ENCODE measurements around the gene ELP1. TPM values are rescaled to one million over a fixed set of nuclear protein-coding genes. Genes with fewer than 3 reads are reported as not detected.

ELP1 gene
- total and polyA plus RNA-seq, 2 experiments from 2014 or later = 9.1 to 46.3 TPM

DNA sequence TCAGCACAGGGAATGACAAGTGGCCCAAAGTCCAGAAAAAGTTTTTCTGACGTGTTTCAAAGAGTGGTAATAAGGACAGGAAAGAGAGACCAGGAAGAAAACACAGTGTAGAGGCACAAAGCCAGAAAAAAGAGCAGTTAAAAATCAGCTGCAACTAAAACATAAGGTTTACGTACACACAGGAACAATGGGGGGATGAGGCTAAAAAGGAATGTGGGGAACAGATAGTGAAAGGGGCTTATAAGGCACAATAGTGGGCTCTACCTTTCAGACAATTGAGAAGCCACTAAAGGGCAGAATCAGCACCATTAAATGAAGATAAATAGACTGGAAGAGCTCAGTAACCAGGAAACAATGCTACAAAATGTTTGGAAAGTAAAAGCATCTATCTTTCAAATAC, 5.5 kb downstream of the ELP1 start (continued):
- TF ChIP-seq, protein P1, sequence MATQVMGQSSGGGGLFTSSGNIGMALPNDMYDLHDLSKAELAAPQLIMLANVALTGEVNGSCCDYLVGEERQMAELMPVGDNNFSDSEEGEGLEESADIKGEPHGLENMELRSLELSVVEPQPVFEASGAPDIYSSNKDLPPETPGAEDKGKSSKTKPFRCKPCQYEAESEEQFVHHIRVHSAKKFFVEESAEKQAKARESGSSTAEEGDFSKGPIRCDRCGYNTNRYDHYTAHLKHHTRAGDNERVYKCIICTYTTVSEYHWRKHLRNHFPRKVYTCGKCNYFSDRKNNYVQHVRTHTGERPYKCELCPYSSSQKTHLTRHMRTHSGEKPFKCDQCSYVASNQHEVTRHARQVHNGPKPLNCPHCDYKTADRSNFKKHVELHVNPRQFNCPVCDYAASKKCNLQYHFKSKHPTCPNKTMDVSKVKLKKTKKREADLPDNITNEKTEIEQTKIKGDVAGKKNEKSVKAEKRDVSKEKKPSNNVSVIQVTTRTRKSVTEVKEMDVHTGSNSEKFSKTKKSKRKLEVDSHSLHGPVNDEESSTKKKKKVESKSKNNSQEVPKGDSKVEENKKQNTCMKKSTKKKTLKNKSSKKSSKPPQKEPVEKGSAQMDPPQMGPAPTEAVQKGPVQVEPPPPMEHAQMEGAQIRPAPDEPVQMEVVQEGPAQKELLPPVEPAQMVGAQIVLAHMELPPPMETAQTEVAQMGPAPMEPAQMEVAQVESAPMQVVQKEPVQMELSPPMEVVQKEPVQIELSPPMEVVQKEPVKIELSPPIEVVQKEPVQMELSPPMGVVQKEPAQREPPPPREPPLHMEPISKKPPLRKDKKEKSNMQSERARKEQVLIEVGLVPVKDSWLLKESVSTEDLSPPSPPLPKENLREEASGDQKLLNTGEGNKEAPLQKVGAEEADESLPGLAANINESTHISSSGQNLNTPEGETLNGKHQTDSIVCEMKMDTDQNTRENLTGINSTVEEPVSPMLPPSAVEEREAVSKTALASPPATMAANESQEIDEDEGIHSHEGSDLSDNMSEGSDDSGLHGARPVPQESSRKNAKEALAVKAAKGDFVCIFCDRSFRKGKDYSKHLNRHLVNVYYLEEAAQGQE (IDR thresholded peaks at IDR 0.05; ENCODE audit: unreplicated experiment) = no peak
- TF ChIP-seq, protein P2, sequence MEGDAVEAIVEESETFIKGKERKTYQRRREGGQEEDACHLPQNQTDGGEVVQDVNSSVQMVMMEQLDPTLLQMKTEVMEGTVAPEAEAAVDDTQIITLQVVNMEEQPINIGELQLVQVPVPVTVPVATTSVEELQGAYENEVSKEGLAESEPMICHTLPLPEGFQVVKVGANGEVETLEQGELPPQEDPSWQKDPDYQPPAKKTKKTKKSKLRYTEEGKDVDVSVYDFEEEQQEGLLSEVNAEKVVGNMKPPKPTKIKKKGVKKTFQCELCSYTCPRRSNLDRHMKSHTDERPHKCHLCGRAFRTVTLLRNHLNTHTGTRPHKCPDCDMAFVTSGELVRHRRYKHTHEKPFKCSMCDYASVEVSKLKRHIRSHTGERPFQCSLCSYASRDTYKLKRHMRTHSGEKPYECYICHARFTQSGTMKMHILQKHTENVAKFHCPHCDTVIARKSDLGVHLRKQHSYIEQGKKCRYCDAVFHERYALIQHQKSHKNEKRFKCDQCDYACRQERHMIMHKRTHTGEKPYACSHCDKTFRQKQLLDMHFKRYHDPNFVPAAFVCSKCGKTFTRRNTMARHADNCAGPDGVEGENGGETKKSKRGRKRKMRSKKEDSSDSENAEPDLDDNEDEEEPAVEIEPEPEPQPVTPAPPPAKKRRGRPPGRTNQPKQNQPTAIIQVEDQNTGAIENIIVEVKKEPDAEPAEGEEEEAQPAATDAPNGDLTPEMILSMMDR (conservative IDR thresholded peaks at IDR 0.05; ENCODE audit: low read depth in 2 of 2) = no peak
- TF ChIP-seq CREB1 (CRISPR knock-in tag; IDR thresholded peaks at IDR 0.05; ENCODE audit: low read depth) = no peak
- TF ChIP-seq ZNF114 (CRISPR knock-in tag; IDR thresholded peaks at IDR 0.05) = no peak
- TF ChIP-seq STAT1 (IDR thresholded peaks at IDR 0.05; ENCODE audit: unreplicated experiment) = no peak

DNA sequence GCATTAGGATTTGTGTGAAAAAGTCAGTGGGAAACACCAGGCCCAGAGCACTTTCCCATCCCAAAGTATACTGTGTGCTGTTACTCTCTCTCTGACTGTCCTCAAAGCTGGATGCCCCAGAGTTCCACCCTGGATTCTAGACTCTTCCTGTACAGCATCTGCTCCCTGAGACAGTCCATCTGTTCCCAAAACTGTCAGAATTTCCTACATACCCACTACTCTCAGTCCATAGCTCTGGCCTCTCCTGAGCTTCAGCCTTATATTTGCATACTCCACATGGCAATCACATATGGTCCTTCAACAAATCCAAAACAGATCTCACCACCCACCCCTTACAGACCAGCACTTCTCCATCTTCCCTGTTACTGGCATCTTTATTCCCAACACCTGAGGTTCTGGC, 9.5 kb downstream of the ELP1 start:
- Mint-ChIP-seq H3K4me3 (no peak overlapping the region), H3K36me3 (ENCODE audit: low read depth) (peaks cover 39% of the 10 kb centered on the region), H3K4me1 (no peaks in the 10 kb centered on the region), H3K27me3 (ENCODE audit: insufficient read depth, low read depth, poor library complexity) (peaks cover 1% of the 10 kb centered on the region), H3K9me3 (no peaks in the 10 kb centered on the region), H3K27ac (no peak overlapping the region)
- H3K9me2 ChIP-seq (ENCODE audit: insufficient read depth) = no peaks in the 10 kb centered on the region
- DNase-seq (ENCODE audit: low spot score) (no peak), ATAC-seq (no peak)
- H3F3A ChIP-seq (replicated peaks; ENCODE audit: low read depth) = no peaks in the 10 kb centered on the region
- peaks cover 11% of the 10 kb centered on the region for H4K20me1 ChIP-seq (replicated peaks; ENCODE audit: insufficient read depth)
- H3K4me2 ChIP-seq = no peak overlapping the region
- H3K27me3 ChIP-seq (ENCODE audit: insufficient read depth) = no peaks in the 10 kb centered on the region
- no peak overlapping the region for H3K4me3 ChIP-seq
- H2AFZ ChIP-seq = no peak overlapping the region
- peaks cover 31% of the 10 kb centered on the region for H3K36me3 ChIP-seq (ENCODE audit: insufficient read depth)
- no peaks in the 10 kb centered on the region for H3K4me1 ChIP-seq (ENCODE audit: insufficient read depth)
- no peak overlapping the region for H3K27ac ChIP-seq (ENCODE audit: low read depth)
- H3K79me2 ChIP-seq (replicated peaks; ENCODE audit: insufficient read depth) = no peaks in the 10 kb centered on the region
- TF ChIP-seq, protein P3, sequence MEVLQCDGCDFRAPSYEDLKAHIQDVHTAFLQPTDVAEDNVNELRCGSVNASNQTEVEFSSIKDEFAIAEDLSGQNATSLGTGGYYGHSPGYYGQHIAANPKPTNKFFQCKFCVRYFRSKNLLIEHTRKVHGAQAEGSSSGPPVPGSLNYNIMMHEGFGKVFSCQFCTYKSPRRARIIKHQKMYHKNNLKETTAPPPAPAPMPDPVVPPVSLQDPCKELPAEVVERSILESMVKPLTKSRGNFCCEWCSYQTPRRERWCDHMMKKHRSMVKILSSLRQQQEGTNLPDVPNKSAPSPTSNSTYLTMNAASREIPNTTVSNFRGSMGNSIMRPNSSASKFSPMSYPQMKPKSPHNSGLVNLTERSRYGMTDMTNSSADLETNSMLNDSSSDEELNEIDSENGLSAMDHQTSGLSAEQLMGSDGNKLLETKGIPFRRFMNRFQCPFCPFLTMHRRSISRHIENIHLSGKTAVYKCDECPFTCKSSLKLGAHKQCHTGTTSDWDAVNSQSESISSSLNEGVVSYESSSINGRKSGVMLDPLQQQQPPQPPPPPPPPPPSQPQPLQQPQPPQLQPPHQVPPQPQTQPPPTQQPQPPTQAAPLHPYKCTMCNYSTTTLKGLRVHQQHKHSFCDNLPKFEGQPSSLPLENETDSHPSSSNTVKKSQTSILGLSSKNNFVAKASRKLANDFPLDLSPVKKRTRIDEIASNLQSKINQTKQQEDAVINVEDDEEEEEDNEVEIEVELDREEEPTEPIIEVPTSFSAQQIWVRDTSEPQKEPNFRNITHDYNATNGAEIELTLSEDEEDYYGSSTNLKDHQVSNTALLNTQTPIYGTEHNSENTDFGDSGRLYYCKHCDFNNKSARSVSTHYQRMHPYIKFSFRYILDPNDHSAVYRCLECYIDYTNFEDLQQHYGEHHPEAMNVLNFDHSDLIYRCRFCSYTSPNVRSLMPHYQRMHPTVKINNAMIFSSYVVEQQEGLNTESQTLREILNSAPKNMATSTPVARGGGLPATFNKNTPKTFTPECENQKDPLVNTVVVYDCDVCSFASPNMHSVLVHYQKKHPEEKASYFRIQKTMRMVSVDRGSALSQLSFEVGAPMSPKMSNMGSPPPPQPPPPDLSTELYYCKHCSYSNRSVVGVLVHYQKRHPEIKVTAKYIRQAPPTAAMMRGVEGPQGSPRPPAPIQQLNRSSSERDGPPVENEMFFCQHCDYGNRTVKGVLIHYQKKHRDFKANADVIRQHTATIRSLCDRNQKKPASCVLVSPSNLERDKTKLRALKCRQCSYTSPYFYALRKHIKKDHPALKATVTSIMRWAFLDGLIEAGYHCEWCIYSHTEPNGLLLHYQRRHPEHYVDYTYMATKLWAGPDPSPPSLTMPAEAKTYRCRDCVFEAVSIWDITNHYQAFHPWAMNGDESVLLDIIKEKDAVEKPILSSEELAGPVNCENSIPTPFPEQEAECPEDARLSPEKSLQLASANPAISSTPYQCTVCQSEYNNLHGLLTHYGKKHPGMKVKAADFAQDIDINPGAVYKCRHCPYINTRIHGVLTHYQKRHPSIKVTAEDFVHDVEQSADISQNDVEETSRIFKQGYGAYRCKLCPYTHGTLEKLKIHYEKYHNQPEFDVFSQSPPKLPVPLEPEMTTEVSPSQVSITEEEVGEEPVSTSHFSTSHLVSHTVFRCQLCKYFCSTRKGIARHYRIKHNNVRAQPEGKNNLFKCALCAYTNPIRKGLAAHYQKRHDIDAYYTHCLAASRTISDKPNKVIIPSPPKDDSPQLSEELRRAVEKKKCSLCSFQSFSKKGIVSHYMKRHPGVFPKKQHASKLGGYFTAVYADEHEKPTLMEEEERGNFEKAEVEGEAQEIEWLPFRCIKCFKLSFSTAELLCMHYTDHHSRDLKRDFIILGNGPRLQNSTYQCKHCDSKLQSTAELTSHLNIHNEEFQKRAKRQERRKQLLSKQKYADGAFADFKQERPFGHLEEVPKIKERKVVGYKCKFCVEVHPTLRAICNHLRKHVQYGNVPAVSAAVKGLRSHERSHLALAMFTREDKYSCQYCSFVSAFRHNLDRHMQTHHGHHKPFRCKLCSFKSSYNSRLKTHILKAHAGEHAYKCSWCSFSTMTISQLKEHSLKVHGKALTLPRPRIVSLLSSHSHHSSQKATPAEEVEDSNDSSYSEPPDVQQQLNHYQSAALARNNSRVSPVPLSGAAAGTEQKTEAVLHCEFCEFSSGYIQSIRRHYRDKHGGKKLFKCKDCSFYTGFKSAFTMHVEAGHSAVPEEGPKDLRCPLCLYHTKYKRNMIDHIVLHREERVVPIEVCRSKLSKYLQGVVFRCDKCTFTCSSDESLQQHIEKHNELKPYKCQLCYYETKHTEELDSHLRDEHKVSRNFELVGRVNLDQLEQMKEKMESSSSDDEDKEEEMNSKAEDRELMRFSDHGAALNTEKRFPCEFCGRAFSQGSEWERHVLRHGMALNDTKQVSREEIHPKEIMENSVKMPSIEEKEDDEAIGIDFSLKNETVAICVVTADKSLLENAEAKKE (CRISPR knock-in tag; IDR thresholded peaks at IDR 0.05) = no peak
- TF ChIP-seq STAT1 (IDR thresholded peaks at IDR 0.05; ENCODE audit: unreplicated experiment) (no peak), JUNB (IDR thresholded peaks at IDR 0.05; ENCODE audit: unreplicated experiment) (no peak), NANOG (IDR thresholded peaks at IDR 0.05; ENCODE audit: borderline replicate concordance) (no peak)
- TF ChIP-seq, protein P4, sequence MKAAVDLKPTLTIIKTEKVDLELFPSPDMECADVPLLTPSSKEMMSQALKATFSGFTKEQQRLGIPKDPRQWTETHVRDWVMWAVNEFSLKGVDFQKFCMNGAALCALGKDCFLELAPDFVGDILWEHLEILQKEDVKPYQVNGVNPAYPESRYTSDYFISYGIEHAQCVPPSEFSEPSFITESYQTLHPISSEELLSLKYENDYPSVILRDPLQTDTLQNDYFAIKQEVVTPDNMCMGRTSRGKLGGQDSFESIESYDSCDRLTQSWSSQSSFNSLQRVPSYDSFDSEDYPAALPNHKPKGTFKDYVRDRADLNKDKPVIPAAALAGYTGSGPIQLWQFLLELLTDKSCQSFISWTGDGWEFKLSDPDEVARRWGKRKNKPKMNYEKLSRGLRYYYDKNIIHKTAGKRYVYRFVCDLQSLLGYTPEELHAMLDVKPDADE (IDR thresholded peaks at IDR 0.05) = no peak
- TF ChIP-seq, protein P1 (IDR thresholded peaks at IDR 0.05; ENCODE audit: unreplicated experiment) = no peak

All from GM23338 (cell line).